Measurements from ENCODE around the gene GSX2.
"Not testable (repeated sequence)": the region's sequence is repeated elsewhere in the genome, so short reads cannot be mapped to it uniquely, and the experiment has no call there.

The GSX2 gene

DNA sequence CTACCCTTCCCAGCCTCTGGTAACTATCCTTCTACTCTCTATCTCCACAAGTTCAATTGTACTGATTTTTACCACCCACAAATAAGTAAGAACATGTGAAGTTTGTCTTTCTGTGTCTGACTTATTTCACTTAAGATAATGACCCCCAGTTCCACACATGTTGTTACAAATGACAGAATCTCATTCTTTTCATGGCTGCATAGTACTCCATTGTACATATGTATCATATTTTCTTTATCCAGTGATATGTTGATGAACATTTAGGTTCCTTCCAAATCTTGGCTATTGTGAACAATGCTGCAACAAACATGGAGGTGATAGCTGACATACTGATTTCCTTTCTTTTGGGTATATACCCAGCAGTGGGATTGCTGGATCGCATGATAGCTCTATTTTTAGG lies 27.7 kb downstream of the GSX2 start:
- no peak for TF ChIP-seq ISL1 (CRISPR knock-in tag; IDR thresholded peaks at IDR 0.05)
- no peak for TF ChIP-seq CREB5 (CRISPR knock-in tag; IDR thresholded peaks at IDR 0.05; ENCODE audit: low read depth)
- TF ChIP-seq ZFP30 (CRISPR knock-in tag; IDR thresholded peaks at IDR 0.05): no peak
- TF ChIP-seq TCF4 (CRISPR knock-in tag; IDR thresholded peaks at IDR 0.05; ENCODE audit: borderline replicate concordance): no peak
- TF ChIP-seq ESRRG (CRISPR knock-in tag; IDR thresholded peaks at IDR 0.05): no peak
- no peak for ATAC-seq

- not testable (repeated sequence) for ATAC-seq
Observed at GRCh38 chr4:54128694-54129093, 28.7 kb downstream of the GSX2 start.

GRCh38 chr4:54139332-54139731 lies 39.4 kb downstream of the GSX2 start:
- TF ChIP-seq ZFP3 (CRISPR knock-in tag; IDR thresholded peaks at IDR 0.05) (no peak), RARB (CRISPR knock-in tag; IDR thresholded peaks at IDR 0.05) (no peak), ZNF8 (CRISPR knock-in tag; IDR thresholded peaks at IDR 0.05) (no peak), ARNTL (CRISPR knock-in tag; IDR thresholded peaks at IDR 0.05; ENCODE audit: borderline replicate concordance, low read depth) (no peak), OSR1 (CRISPR knock-in tag; IDR thresholded peaks at IDR 0.05) (no peak), CREB5 (CRISPR knock-in tag; IDR thresholded peaks at IDR 0.05; ENCODE audit: low read depth) (no peak), ISL1 (CRISPR knock-in tag; IDR thresholded peaks at IDR 0.05) (no peak), TCF4 (CRISPR knock-in tag; IDR thresholded peaks at IDR 0.05; ENCODE audit: borderline replicate concordance) (no peak), GLIS3 (CRISPR knock-in tag; IDR thresholded peaks at IDR 0.05) (no peak)
- TF ChIP-seq, protein P1, sequence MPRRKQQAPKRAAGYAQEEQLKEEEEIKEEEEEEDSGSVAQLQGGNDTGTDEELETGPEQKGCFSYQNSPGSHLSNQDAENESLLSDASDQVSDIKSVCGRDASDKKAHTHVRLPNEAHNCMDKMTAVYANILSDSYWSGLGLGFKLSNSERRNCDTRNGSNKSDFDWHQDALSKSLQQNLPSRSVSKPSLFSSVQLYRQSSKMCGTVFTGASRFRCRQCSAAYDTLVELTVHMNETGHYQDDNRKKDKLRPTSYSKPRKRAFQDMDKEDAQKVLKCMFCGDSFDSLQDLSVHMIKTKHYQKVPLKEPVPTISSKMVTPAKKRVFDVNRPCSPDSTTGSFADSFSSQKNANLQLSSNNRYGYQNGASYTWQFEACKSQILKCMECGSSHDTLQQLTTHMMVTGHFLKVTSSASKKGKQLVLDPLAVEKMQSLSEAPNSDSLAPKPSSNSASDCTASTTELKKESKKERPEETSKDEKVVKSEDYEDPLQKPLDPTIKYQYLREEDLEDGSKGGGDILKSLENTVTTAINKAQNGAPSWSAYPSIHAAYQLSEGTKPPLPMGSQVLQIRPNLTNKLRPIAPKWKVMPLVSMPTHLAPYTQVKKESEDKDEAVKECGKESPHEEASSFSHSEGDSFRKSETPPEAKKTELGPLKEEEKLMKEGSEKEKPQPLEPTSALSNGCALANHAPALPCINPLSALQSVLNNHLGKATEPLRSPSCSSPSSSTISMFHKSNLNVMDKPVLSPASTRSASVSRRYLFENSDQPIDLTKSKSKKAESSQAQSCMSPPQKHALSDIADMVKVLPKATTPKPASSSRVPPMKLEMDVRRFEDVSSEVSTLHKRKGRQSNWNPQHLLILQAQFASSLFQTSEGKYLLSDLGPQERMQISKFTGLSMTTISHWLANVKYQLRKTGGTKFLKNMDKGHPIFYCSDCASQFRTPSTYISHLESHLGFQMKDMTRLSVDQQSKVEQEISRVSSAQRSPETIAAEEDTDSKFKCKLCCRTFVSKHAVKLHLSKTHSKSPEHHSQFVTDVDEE (CRISPR knock-in tag; IDR thresholded peaks at IDR 0.05): no peak
- ATAC-seq: no peak

GRCh38 chr4:54140287-54140686 lies 40.3 kb downstream of the GSX2 start:
- TF ChIP-seq ZC3H10 (CRISPR knock-in tag; IDR thresholded peaks at IDR 0.05): no peak
- no peak for TF ChIP-seq BACH2 (CRISPR knock-in tag; IDR thresholded peaks at IDR 0.05; ENCODE audit: borderline replicate concordance)
- no peak for TF ChIP-seq TOX (CRISPR knock-in tag; IDR thresholded peaks at IDR 0.05; ENCODE audit: borderline replicate concordance)
- TF ChIP-seq CSDC2 (CRISPR knock-in tag; IDR thresholded peaks at IDR 0.05): no peak
- TF ChIP-seq, protein P1 (CRISPR knock-in tag; IDR thresholded peaks at IDR 0.05): no peak
- TF ChIP-seq GLIS3 (CRISPR knock-in tag; IDR thresholded peaks at IDR 0.05): no peak
- no peak for TF ChIP-seq ZNF8 (CRISPR knock-in tag; IDR thresholded peaks at IDR 0.05)
- no peak for TF ChIP-seq ESRRG (CRISPR knock-in tag; IDR thresholded peaks at IDR 0.05)
- no peak for TF ChIP-seq OSR1 (CRISPR knock-in tag; IDR thresholded peaks at IDR 0.05)
- no peak for TF ChIP-seq ISL1 (CRISPR knock-in tag; IDR thresholded peaks at IDR 0.05)
- TF ChIP-seq PATZ1 (CRISPR knock-in tag; IDR thresholded peaks at IDR 0.05; ENCODE audit: borderline replicate concordance): no peak
- TF ChIP-seq ZFP30 (CRISPR knock-in tag; IDR thresholded peaks at IDR 0.05): no peak
- no peak for TF ChIP-seq ZFP3 (CRISPR knock-in tag; IDR thresholded peaks at IDR 0.05)
- no peak for TF ChIP-seq PPARA (CRISPR knock-in tag; IDR thresholded peaks at IDR 0.05; ENCODE audit: borderline replicate concordance)
- TF ChIP-seq CREB5 (CRISPR knock-in tag; IDR thresholded peaks at IDR 0.05; ENCODE audit: low read depth): no peak
- no peak for ATAC-seq

All from SK-N-SH treated with all-trans-retinoic acid at 6 μM for 48 hours (cell line).